Posterior cingulate gyrus (tissue), 11 donors: ENCODE measurements around the gene ATF6.

Experiments used
- DNase-seq, 10 donors: peaks; one replicate each; pipeline versions ENCODE4 v3.0.0 to v3.0.0-alpha.2; 2020 to 2021; ENCODE audit warnings: mixed read lengths in 3 of 10
- intact Hi-C: fragments of 100-400 bp; cut with DNase I; formaldehyde crosslinking; loops from one replicate; pipeline ENCODE4 v1.15.1; 2023

The ATF6 gene

GRCh38 chr1:162011337-162012012, 245.4 kb downstream of the ATF6 start:
- DNase-seq, result no peak
- intact Hi-C loops, result no loop called here

- intact Hi-C loops, result no loop called here
- DNase-seq, result no peak
These were observed 247.2 kb downstream of the ATF6 start for GRCh38 chr1:162013289-162013688.
